SK-N-SH (cell line): Measurements from ENCODE around the gene TAF11L7. TPM values are rescaled to one million over a fixed set of nuclear protein-coding genes. Genes with fewer than 3 reads are reported as not detected.

Experiments used
- CTCF ChIA-PET: fragments of 300-600, 350-600 bp; formaldehyde crosslinking; extraction: SDS; loops from one replicate; lab custom pipeline; 2021; lab: Yijun Ruan, JAX
- POLR2A ChIA-PET: fragments of 350-600 bp; sonication (Branson Sonifier 250); formaldehyde crosslinking; extraction: SDS; loops from one replicate; lab custom pipeline; 2020; ENCODE audit warnings: antibody characterized with exemption, inconsistent platforms; lab: Yijun Ruan, JAX
- DNase-seq: peaks from one replicate; pipeline ENCODE4 v3.0.0; 2012
- H2AFZ ChIP-seq: fragments of 200-600 bp; sonication (generic); 2 replicates; pipeline ENCODE4 v1.8.1; 2016; ENCODE audit warnings: antibody characterized with exemption, mild to moderate bottlenecking, low read depth
- H3F3A ChIP-seq: fragments of 200-600 bp; sonication (generic); replicated peaks from 2 replicates; pipeline ENCODE3; 2016; ENCODE audit warnings: antibody characterized with exemption, mild to moderate bottlenecking; ENCODE audit not compliant: insufficient read depth
- H3K27ac ChIP-seq, 2 experiments: fragments of 200-500 bp in 1 of 2; fragments of 200-600 bp in 1 of 2; sonication (Bioruptor generic) in 1 of 2; sonication (generic), shearing (Covaris generic) in 1 of 2; 2 replicates each; pipeline versions ENCODE4 v1.5.1 to v1.6.1; 2014 to 2016; ENCODE audit warnings: low read depth in 2 of 2, inconsistent platforms in 1 of 2, low read length in 1 of 2, mild to moderate bottlenecking in 1 of 2, mixed read lengths in 1 of 2
- H3K27me3 ChIP-seq: fragments of 200-600 bp; sonication (generic), shearing (Covaris generic); 2 replicates; pipeline ENCODE4 v1.6.1; 2016; ENCODE audit warnings: mixed run types; ENCODE audit not compliant: insufficient read depth
- H3K36me3 ChIP-seq, 2 experiments: fragments of 200-500 bp in 1 of 2; fragments of 200-600 bp in 1 of 2; sonication (Bioruptor generic) in 1 of 2; sonication (generic) in 1 of 2; replicated peaks in 1 of 2; 2 replicates each; pipeline versions ENCODE3 to v1.5.1; 2014 to 2016; ENCODE audit warnings: low read length in 1 of 2, mild to moderate bottlenecking in 1 of 2; ENCODE audit not compliant: insufficient read depth in 2 of 2, control insufficient read depth in 1 of 2
- H3K4me1 ChIP-seq, 2 experiments: fragments of 200-500 bp in 1 of 2; fragments of 200-600 bp in 1 of 2; sonication (Bioruptor generic) in 1 of 2; sonication (generic), shearing (Covaris generic) in 1 of 2; 2 replicates each; pipeline versions ENCODE4 v1.5.1 to v1.6.1; 2014 to 2016; ENCODE audit warnings: low read depth in 1 of 2, low read length in 1 of 2, mixed run types in 1 of 2; ENCODE audit not compliant: insufficient read depth in 2 of 2, control insufficient read depth in 1 of 2
- H3K4me2 ChIP-seq: fragments of 200-600 bp; sonication (generic), shearing (Covaris generic); 2 replicates; pipeline ENCODE4 v1.6.1; 2017; ENCODE audit warnings: mixed run types
- H3K4me3 ChIP-seq, 2 experiments: fragments of 200-500 bp in 1 of 2; fragments of 200-600 bp in 1 of 2; sonication (Bioruptor generic) in 1 of 2; sonication (generic), shearing (Covaris generic) in 1 of 2; 2 replicates each; pipeline versions ENCODE4 v1.5.1 to v1.8.1; 2014 to 2016; ENCODE audit warnings: low read depth in 2 of 2, inconsistent platforms in 1 of 2, low read length in 1 of 2, mild to moderate bottlenecking in 1 of 2, mixed read lengths in 1 of 2, moderate library complexity in 1 of 2
- H3K79me2 ChIP-seq: fragments of 200-600 bp; sonication (generic); 2 replicates; pipeline ENCODE4 v1.8.1; 2017; ENCODE audit warnings: mild to moderate bottlenecking; ENCODE audit not compliant: insufficient read depth
- H3K9ac ChIP-seq: fragments of 200-600 bp; sonication (generic); 2 replicates; pipeline ENCODE4 v1.6.1; 2017; ENCODE audit warnings: mixed run types
- H3K9me2 ChIP-seq: fragments of 200-600 bp; sonication (generic); 2 replicates; pipeline ENCODE4 v1.6.1; 2017; ENCODE audit warnings: mixed run types
- H3K9me3 ChIP-seq: fragments of 200-600 bp; sonication (generic); 2 replicates; pipeline ENCODE4 v1.6.1; 2017; ENCODE audit warnings: mixed run types, mild to moderate bottlenecking, moderate library complexity
- H4K20me1 ChIP-seq: fragments of 200-600 bp; sonication (generic); 2 replicates; pipeline ENCODE4 v1.6.1; 2017; ENCODE audit warnings: mild to moderate bottlenecking, mixed run types; ENCODE audit not compliant: insufficient read depth
- CHD2 ChIP-seq: fragments of 150-350 bp; IDR thresholded peaks from 2 replicates; pipeline ENCODE4 v1.6.1; 2018; ENCODE audit warnings: low read length; ENCODE audit not compliant: partially characterized antibody
- ELF1 ChIP-seq: IDR thresholded peaks from 2 replicates; pipeline ENCODE4 v1.4.0; 2012
- EP300 ChIP-seq, 2 experiments: IDR thresholded peaks; 2 replicates each; pipeline versions ENCODE4 v1.4.0 to v1.6.1; 2012; ENCODE audit warnings: borderline replicate concordance in 1 of 2, low read depth in 1 of 2, low read length in 1 of 2
- EZH2phosphoT487 ChIP-seq: fragments of 200-600 bp; sonication (generic); IDR thresholded peaks from 2 replicates; pipeline ENCODE4 v1.6.1; 2017; ENCODE audit warnings: low read depth, mixed run types, mild to moderate bottlenecking, antibody characterized with exemption, moderate library complexity, borderline replicate concordance
- FOSL2 ChIP-seq: IDR thresholded peaks from 2 replicates; pipeline ENCODE4 v1.4.0; 2012; ENCODE audit warnings: low read depth, mild to moderate bottlenecking, moderate library complexity, borderline replicate concordance
- GATA2 ChIP-seq: sonication (generic); formaldehyde crosslinking; IDR thresholded peaks from 2 replicates; pipeline ENCODE4 v1.5.0; 2020; ENCODE audit warnings: mild to moderate bottlenecking, missing genetic modification reagents
- MEF2A ChIP-seq: IDR thresholded peaks from 2 replicates; pipeline ENCODE4 v1.4.0; 2012; ENCODE audit warnings: low read depth, borderline replicate concordance
- NFIC ChIP-seq: IDR thresholded peaks from 2 replicates; pipeline ENCODE4 v1.4.0; 2012; ENCODE audit warnings: borderline replicate concordance
- NRF1 ChIP-seq: IDR thresholded peaks from 2 replicates; pipeline ENCODE4 v1.6.1; 2012; ENCODE audit warnings: low read depth, mild to moderate bottlenecking, low read length
- RAD21 ChIP-seq: IDR thresholded peaks from 2 replicates; pipeline ENCODE4 v1.6.1; 2012; ENCODE audit warnings: mild to moderate bottlenecking, low read length
- RCOR1 ChIP-seq: fragments of 150-350 bp; IDR thresholded peaks from 2 replicates; pipeline ENCODE4 v1.6.1; 2017; ENCODE audit warnings: antibody characterized with exemption, low read length
- SIN3A ChIP-seq: IDR thresholded peaks from 2 replicates; pipeline ENCODE4 v1.6.1; 2012; ENCODE audit warnings: low read depth, mild to moderate bottlenecking, low read length, moderate library complexity, borderline replicate concordance
- SMC3 ChIP-seq: IDR thresholded peaks from 2 replicates; pipeline ENCODE4 v1.6.1; 2012; ENCODE audit warnings: low read depth, low read length, improper control_type of control experiment
- TAF1 ChIP-seq: IDR thresholded peaks from 2 replicates; pipeline ENCODE4 v1.6.1; 2012; ENCODE audit warnings: low read depth, mild to moderate bottlenecking, low read length, moderate library complexity, borderline replicate concordance
- YY1 ChIP-seq: IDR thresholded peaks from 2 replicates; pipeline ENCODE4 v1.4.0; 2012; ENCODE audit warnings: low read depth, mild to moderate bottlenecking
- WGBS: methylation state at CpG from one replicate; pipeline ENCODE4 v1.1.6; 2017; ENCODE audit warnings: low lambda C conversion rate; 5-methylcytosine and 5-hydroxymethylcytosine counted together
- polyA plus RNA-seq, 3 experiments: library from polyadenylated mRNA; depleted of rRNA; stranded (reverse); fragments of >200 nt; gene quantifications; 2 replicates each; pipeline ENCODE4 v1.2.3, GENCODE V29; 2012
- TF ChIP-seq, protein P1 (sequence below): IDR thresholded peaks from 2 replicates; pipeline ENCODE4 v1.4.0; 2012; ENCODE audit warnings: low read depth, borderline replicate concordance
- TF ChIP-seq, protein P2 (sequence below): IDR thresholded peaks from 2 replicates; pipeline ENCODE4 v1.4.0; 2012; ENCODE audit warnings: low read depth
- TF ChIP-seq, protein P3 (sequence below): fragments of 200-600 bp; sonication (generic); IDR thresholded peaks from 2 replicates; pipeline ENCODE4 v1.6.1; 2017; ENCODE audit warnings: antibody characterized with exemption, mild to moderate bottlenecking, moderate library complexity
- TF ChIP-seq, protein P4 (sequence below): IDR thresholded peaks from 2 replicates; pipeline ENCODE4; 2012

The TAF11L7 gene
- polyA plus RNA-seq, 1 of the 3 experiments (the other 2 are of a cell fraction), result not detected

DNA sequence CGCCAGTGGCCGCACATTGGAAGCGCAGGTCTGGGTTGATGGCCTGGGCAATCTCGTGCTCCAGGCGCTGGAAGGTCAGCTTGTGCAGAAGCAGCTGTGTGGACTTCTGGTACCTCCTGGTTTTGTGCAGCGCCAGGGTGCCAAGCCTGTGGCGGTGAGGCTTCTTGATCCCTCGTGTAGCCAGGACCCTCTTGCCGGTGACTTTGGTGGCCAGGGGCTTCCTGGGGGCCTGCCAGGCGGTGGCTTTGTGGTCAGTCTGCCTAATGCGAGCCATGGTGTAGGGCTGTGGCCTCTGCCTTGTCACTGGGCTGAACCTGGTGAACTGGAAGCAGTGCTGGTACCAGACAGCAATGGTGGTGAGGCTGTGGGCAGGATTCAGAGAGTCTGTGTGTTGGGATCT is 40.1 kb upstream of the TAF11L7 start:
- no peaks in the 10 kb centered on the region for H3F3A ChIP-seq
- H3K9ac ChIP-seq, result no peak overlapping the region
- no peak for DNase-seq
- H3K4me2 ChIP-seq, result no peak overlapping the region
- no peak overlapping the region for H2AFZ ChIP-seq
- ChIA-PET POLR2A (no interaction called here), CTCF (no interaction called here)
- no peaks in the 10 kb centered on the region for H3K4me1 ChIP-seq
- H3K9me3 ChIP-seq, result no peaks in the 10 kb centered on the region
- no peak overlapping the region for H3K27ac ChIP-seq
- 80% methylated on average over 1 of the region's 11 CpGs for WGBS
- TF ChIP-seq SIN3A (no peak), EP300 (IDR thresholded peaks at IDR 0.05; ENCODE audit: borderline replicate concordance in 1 of 2, low read depth in 1 of 2, low read length in 1 of 2) (no peak), RCOR1 (no peak), NFIC (no peak), ELF1 (no peak), RAD21 (no peak), MEF2A (no peak), CHD2 (no peak), GATA2 (CRISPR knock-in tag) (no peak), SMC3 (no peak), EZH2phosphoT487 (no peak), FOSL2 (no peak), TAF1 (no peak), YY1 (no peak), NRF1 (no peak)
- TF ChIP-seq, protein P1, sequence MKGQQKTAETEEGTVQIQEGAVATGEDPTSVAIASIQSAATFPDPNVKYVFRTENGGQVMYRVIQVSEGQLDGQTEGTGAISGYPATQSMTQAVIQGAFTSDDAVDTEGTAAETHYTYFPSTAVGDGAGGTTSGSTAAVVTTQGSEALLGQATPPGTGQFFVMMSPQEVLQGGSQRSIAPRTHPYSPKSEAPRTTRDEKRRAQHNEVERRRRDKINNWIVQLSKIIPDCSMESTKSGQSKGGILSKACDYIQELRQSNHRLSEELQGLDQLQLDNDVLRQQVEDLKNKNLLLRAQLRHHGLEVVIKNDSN, result no peak
- TF ChIP-seq, protein P2, sequence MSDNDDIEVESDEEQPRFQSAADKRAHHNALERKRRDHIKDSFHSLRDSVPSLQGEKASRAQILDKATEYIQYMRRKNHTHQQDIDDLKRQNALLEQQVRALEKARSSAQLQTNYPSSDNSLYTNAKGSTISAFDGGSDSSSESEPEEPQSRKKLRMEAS, result no peak
- TF ChIP-seq, protein P3, sequence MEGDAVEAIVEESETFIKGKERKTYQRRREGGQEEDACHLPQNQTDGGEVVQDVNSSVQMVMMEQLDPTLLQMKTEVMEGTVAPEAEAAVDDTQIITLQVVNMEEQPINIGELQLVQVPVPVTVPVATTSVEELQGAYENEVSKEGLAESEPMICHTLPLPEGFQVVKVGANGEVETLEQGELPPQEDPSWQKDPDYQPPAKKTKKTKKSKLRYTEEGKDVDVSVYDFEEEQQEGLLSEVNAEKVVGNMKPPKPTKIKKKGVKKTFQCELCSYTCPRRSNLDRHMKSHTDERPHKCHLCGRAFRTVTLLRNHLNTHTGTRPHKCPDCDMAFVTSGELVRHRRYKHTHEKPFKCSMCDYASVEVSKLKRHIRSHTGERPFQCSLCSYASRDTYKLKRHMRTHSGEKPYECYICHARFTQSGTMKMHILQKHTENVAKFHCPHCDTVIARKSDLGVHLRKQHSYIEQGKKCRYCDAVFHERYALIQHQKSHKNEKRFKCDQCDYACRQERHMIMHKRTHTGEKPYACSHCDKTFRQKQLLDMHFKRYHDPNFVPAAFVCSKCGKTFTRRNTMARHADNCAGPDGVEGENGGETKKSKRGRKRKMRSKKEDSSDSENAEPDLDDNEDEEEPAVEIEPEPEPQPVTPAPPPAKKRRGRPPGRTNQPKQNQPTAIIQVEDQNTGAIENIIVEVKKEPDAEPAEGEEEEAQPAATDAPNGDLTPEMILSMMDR, result no peak
- TF ChIP-seq, protein P4, sequence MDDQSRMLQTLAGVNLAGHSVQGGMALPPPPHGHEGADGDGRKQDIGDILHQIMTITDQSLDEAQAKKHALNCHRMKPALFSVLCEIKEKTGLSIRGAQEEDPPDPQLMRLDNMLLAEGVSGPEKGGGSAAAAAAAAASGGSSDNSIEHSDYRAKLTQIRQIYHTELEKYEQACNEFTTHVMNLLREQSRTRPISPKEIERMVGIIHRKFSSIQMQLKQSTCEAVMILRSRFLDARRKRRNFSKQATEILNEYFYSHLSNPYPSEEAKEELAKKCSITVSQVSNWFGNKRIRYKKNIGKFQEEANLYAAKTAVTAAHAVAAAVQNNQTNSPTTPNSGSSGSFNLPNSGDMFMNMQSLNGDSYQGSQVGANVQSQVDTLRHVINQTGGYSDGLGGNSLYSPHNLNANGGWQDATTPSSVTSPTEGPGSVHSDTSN, result no peak
- H3K36me3 ChIP-seq, result no peaks in the 10 kb centered on the region
- no peak overlapping the region for H3K4me3 ChIP-seq
- no peaks in the 10 kb centered on the region for H3K9me2 ChIP-seq
- H4K20me1 ChIP-seq, result no peaks in the 10 kb centered on the region
- H3K27me3 ChIP-seq, result no peaks in the 10 kb centered on the region
- H3K79me2 ChIP-seq, result no peaks in the 10 kb centered on the region
